Stomach (tissue), 9 donors: ENCODE measurements around the gene ZC3H7B. TPM values are rescaled to one million over a fixed set of nuclear protein-coding genes. Genes with fewer than 3 reads are reported as not detected.

Source experiments
- DNase-seq, 2 donors: peaks; one replicate each; pipeline versions ENCODE4 v3.0.0 to v3.0.0-alpha.2; 2013 to 2019
- H3K27ac ChIP-seq, 5 donors: fragments of 200-600 bp in 4 of 5; sonication (generic) in 4 of 5; one replicate each; pipeline ENCODE4 v1.5.1; 2013 to 2019; ENCODE audit warnings: mild to moderate bottlenecking in 1 of 5, moderate library complexity in 1 of 5
- H3K27me3 ChIP-seq, 3 donors: fragments of 200-600 bp; sonication (generic); one replicate each; pipeline ENCODE4 v1.5.1; 2017 to 2019; ENCODE audit warnings: mixed run types in 1 of 3
- H3K36me3 ChIP-seq, 4 donors: fragments of 200-600 bp; sonication (generic); 1 replicate in 3 of 4; 2 replicates in 1 of 4; pipeline ENCODE4 v1.5.1; 2016 to 2019
- H3K4me1 ChIP-seq, 4 donors: fragments of 200-600 bp; sonication (generic); one replicate each; pipeline ENCODE4 v1.5.1; 2016 to 2019
- H3K4me3 ChIP-seq, 4 donors: fragments of 200-600 bp; sonication (generic) in 3 of 4; one replicate each; pipeline ENCODE4 v1.5.1; 2016 to 2019; ENCODE audit warnings: mild to moderate bottlenecking in 1 of 4
- H3K9me3 ChIP-seq, 4 donors: fragments of 200-600 bp; sonication (generic); one replicate each; pipeline ENCODE4 v1.5.1; 2016 to 2019
- EP300 ChIP-seq: sonication (generic); formaldehyde crosslinking; IDR thresholded peaks from one replicate; pipeline ENCODE4 v1.6.1; 2017; ENCODE audit warnings: antibody characterized with exemption
- POLR2A ChIP-seq, 4 donors: fragments of 450-650 bp; IDR thresholded peaks; one replicate each; pipeline ENCODE4 v1.6.1; 2016; ENCODE audit warnings: antibody characterized with exemption in 4 of 4, control low read depth in 2 of 4, mild to moderate bottlenecking in 1 of 4, moderate library complexity in 1 of 4
- POLR2AphosphoS5 ChIP-seq, 3 donors: sonication (generic); formaldehyde crosslinking; IDR thresholded peaks; one replicate each; pipeline ENCODE4 v1.6.1; 2016; ENCODE audit warnings: antibody characterized with exemption in 3 of 3
- WGBS, 5 donors: extraction: QIAGEN DNeasy Blood & Tissue Kit in 3 of 5; methylation state at CpG; one replicate each; pipeline versions ENCODE4 v1.1.5 to v1.1.7; 2013 to 2018; 5-methylcytosine and 5-hydroxymethylcytosine counted together
- intact Hi-C: fragments of 100-400 bp; cut with DNase I; formaldehyde crosslinking; loops from one replicate; pipeline ENCODE4 v1.15.1; 2023; ENCODE audit warnings: low total_unique reads
- polyA plus RNA-seq, 3 donors: library from polyadenylated mRNA; stranded (reverse); fragments of 200-250 nt; gene quantifications; one replicate each; pipeline ENCODE4 v1.2.3, GENCODE V29; 2013
- total RNA-seq, 5 donors: library from RNA; depleted of rRNA; stranded (reverse); fragments of >200 nt; gene quantifications; one replicate each; pipeline versions ENCODE4 v1.1.0 to v1.2.3, GENCODE V29; 2014 to 2016
- TF ChIP-seq, protein P1 (sequence below), 7 experiments: fragments of 450-650 bp in 4 of 7; fragments of 200-600 bp in 3 of 7; sonication (generic) in 3 of 7; IDR thresholded peaks; one replicate each; pipeline ENCODE4 v1.5.1; 2016 to 2019; ENCODE audit warnings: antibody characterized with exemption in 7 of 7, control low read depth in 2 of 7, mild to moderate bottlenecking in 1 of 7
- donor health status: healthy with polysubstance abuse.
- donor health status: Bipolar disorder and iron deficiency.
- donor health status: healthy.

Gene ZC3H7B
- total and polyA plus RNA-seq, 8 donors = 4.7 to 40.1 (median 26.2) TPM

DNA sequence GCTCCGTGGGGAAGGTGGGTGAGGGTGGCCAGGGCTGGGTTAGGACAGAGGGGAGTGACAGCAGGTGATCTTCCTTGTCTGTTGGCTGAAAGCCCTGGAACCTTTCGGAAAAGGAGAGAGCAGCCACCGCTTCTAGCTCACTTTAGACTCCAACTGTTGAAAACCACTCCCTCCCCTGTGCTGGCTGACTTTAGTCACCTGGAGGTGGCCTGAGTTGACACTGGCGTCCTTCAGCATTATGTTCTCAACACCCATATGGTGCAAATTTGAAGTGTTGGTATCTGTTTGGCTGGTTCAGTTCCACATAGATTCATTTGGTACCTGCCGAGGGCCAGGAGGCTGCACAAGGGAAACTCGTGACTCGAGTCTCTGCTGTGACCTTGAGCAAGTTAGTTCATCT is 28.8 kb downstream of the ZC3H7B start:
- H3K4me1 ChIP-seq = no peaks in the 10 kb centered on the region
- no peak for DNase-seq
- H3K9me3 ChIP-seq = no peaks in the 10 kb centered on the region
- H3K27ac ChIP-seq = no peak overlapping the region
- peaks cover 67 to 100% (median 100%) of the 10 kb centered on the region in 4 donors for H3K36me3 ChIP-seq
- intact Hi-C loops = no loop called here
- TF ChIP-seq, protein P1, sequence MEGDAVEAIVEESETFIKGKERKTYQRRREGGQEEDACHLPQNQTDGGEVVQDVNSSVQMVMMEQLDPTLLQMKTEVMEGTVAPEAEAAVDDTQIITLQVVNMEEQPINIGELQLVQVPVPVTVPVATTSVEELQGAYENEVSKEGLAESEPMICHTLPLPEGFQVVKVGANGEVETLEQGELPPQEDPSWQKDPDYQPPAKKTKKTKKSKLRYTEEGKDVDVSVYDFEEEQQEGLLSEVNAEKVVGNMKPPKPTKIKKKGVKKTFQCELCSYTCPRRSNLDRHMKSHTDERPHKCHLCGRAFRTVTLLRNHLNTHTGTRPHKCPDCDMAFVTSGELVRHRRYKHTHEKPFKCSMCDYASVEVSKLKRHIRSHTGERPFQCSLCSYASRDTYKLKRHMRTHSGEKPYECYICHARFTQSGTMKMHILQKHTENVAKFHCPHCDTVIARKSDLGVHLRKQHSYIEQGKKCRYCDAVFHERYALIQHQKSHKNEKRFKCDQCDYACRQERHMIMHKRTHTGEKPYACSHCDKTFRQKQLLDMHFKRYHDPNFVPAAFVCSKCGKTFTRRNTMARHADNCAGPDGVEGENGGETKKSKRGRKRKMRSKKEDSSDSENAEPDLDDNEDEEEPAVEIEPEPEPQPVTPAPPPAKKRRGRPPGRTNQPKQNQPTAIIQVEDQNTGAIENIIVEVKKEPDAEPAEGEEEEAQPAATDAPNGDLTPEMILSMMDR (IDR thresholded peaks at IDR 0.05) = no peak
- H3K4me3 ChIP-seq = no peak overlapping the region
- 89 to 97% (median 97%) methylated on average over 5 to 7 of the region's 7 CpGs for WGBS, 5 donors
- no peaks in the 10 kb centered on the region for H3K27me3 ChIP-seq

DNA sequence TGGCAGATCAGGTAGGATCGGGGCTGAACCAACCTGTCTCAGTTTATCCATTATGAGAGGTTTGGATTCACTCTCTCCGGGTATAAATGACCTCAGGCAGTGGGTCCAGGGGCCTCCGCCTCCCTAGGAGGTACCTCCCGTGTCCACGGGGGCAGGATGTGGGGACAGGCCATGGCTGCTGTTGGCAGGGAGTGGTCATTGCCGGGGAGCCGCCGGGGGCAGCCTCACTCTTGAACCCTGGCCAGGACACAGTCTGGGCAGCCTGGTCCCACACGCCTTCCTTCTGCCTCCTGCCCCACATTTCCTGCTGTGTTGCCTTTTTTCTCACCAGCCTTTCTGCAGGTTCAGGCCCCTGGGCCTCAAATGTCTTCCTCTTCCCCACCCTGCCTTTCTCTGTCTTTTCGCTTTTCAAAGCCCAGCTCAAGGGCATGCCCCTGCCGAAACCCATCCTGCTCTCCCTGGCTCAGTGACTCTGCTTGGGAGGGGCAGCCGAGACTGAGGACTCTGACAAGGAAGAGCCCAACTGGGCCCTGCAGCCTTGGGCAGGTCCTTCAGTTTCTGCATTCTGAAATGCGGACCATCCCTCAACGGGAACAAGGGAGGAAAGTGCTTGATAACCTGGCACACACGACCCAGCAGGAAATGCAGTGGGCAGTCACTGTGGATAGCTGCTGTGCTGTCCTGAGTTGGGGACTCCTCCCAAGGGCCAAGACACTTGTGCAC is 31.1 kb downstream of the ZC3H7B start:
- WGBS, 5 donors = 84 to 94% (median 92%) methylated on average over 14 to 15 of the region's 15 CpGs
- no peak for DNase-seq
- intact Hi-C loops = no loop called here
- Histone ChIP-seq H3K27me3 (no peaks in the 10 kb centered on the region), H3K4me1 (no peaks in the 10 kb centered on the region), H3K27ac (no peak overlapping the region), H3K4me3 (no peak overlapping the region), H3K9me3 (no peaks in the 10 kb centered on the region), H3K36me3 (peaks cover 63 to 100% (median 97%) of the 10 kb centered on the region in 4 donors)
- no peak for TF ChIP-seq POLR2A (IDR thresholded peaks at IDR 0.05)
- no peak for TF ChIP-seq POLR2AphosphoS5 (IDR thresholded peaks at IDR 0.05)
- TF ChIP-seq EP300 = no peak
- TF ChIP-seq, protein P1 (IDR thresholded peaks at IDR 0.05) = no peak

DNA sequence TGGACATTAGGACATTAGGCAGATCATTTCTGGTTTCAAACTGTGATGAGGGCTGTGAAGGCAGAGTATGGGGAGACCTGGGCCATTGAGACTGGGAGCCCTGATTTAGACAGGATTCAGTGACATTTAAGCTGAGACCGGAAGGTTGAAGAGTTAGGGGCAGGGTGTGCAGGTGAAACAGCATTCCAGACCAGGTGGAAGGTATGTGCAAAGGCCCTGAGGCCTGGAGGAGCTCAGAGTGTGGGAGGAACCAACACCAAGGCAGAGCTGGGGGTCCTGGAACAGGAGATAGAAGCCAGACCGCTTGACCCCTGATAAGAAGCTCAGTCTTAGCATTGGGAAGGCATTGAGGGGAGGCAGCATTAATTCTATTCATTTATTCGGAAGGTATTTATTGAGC is 32.5 kb downstream of the ZC3H7B start:
- no peaks in the 10 kb centered on the region for H3K4me1 ChIP-seq
- intact Hi-C loops = no loop called here
- H3K36me3 ChIP-seq = peaks cover 53 to 100% (median 97%) of the 10 kb centered on the region in 4 donors

DNA sequence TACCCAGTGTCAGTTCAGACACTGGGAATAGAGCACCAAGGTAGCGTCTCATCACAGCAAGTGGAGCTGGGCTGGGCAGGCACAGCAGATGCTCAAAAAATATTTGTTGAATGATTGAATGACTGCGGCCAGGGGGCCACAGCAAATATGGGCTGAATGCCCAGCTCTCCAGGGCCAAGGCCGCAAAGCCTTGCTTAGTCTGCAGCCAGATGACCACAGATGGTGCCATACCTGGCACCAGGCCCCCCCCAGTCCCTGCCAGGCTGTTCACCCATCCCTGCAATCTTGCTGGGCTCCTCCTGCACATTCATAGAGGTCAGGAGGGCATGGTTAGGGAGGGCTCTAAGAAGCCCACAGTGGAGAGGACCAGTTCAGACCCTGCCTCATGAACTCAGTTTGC is 32.9 kb downstream of the ZC3H7B start:
- H3K27ac ChIP-seq = no peak overlapping the region
- intact Hi-C loops = no loop called here
- no peaks in the 10 kb centered on the region for H3K27me3 ChIP-seq
- no peak for TF ChIP-seq POLR2A (IDR thresholded peaks at IDR 0.05)
- no peaks in the 10 kb centered on the region for H3K9me3 ChIP-seq
- H3K4me3 ChIP-seq = no peak overlapping the region
- peaks cover 55 to 100% (median 97%) of the 10 kb centered on the region in 4 donors for H3K36me3 ChIP-seq
- peak in 1 of 2 donors; percentile 1 for DNase-seq
- H3K4me1 ChIP-seq = no peaks in the 10 kb centered on the region
- 56 to 85% (median 60%) methylated on average over 1 to 3 of the region's 3 CpGs for WGBS, 5 donors

More for the DNA sequence above, 32.5 kb downstream of the ZC3H7B start:
- 95 to 100% (median 99%) methylated on average over 3 of the region's 3 CpGs for WGBS, 5 donors
- TF ChIP-seq POLR2AphosphoS5 (IDR thresholded peaks at IDR 0.05) (no peak), EP300 (no peak), POLR2A (IDR thresholded peaks at IDR 0.05) (no peak)
- TF ChIP-seq, protein P1 (IDR thresholded peaks at IDR 0.05) = no peak
- Histone ChIP-seq H3K27me3 (no peaks in the 10 kb centered on the region), H3K9me3 (no peaks in the 10 kb centered on the region), H3K4me3 (no peak overlapping the region), H3K27ac (no peak overlapping the region)
- DNase-seq = no peak

DNA sequence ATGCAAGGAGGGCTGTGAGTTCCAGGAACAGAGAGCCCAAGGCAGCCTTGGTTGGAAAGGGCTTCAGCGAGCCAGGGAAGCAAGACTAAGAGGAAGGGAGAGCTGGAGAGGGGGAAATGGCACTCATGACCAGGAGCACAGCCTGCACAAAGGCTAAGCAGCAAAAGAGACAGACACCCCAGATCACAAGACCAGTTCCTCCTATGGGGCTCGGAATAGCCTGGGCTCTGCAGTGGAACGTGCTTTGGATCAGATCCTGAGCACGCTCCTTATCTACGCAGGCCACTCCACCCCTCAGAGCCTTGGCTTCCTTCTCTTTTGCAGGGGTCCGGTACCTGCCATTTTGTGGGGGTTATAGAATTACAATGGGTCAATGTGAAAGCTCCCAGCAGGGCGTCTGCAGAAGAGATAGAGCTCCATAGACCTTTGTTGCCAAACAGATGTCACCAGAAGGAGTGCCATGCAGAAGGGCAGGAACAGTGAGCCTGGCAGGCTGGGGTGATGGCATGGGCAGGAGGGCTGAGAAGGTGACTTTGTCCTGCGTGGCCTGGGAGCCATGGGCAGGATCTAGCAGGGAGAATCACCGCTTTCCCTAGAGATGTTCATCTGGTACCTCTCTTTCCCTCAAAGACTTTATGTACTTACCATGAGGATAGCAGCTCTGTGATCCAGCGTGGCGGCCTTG is 33.8 kb downstream of the ZC3H7B start:
- no peaks in the 10 kb centered on the region for H3K4me1 ChIP-seq
- no peaks in the 10 kb centered on the region for H3K27me3 ChIP-seq
- no peak for DNase-seq
- no peak overlapping the region for H3K27ac ChIP-seq
- H3K36me3 ChIP-seq = peaks cover 55 to 100% (median 97%) of the 10 kb centered on the region in 4 donors
- intact Hi-C loops = no loop called here
- TF ChIP-seq POLR2A (IDR thresholded peaks at IDR 0.05) = no peak
- no peak for TF ChIP-seq POLR2AphosphoS5 (IDR thresholded peaks at IDR 0.05)
- no peak for TF ChIP-seq EP300
- TF ChIP-seq, protein P1 (IDR thresholded peaks at IDR 0.05) = no peak
- no peaks in the 10 kb centered on the region for H3K9me3 ChIP-seq
- 85 to 96% (median 94%) methylated on average over 11 of the region's 11 CpGs for WGBS, 5 donors
- H3K4me3 ChIP-seq = no peak overlapping the region
